Memory B cell (primary cell): ENCODE results near the gene RPS23.

Source experiments
- ATAC-seq: fragments of 150-1000 bp; cut with Tn5 transposase; 2 replicates; pipeline ENCODE4 v1.10.0; 2021; ENCODE audit warnings: low read depth, mild to moderate bottlenecking, moderate library complexity
- DNase-seq, 2 donors: peaks; one replicate each; pipeline ENCODE4 v3.0.0; 2022; ENCODE audit warnings: low spot score in 2 of 2
- H3K27ac Mint-ChIP-seq: one replicate; pipeline ENCODE4 v1.8.0; 2022; ENCODE audit warnings: mild to moderate bottlenecking, moderate library complexity, mixed read lengths
- H3K27me3 Mint-ChIP-seq: one replicate; pipeline ENCODE4 v1.8.0; 2022; ENCODE audit warnings: mixed read lengths
- H3K36me3 Mint-ChIP-seq: one replicate; pipeline ENCODE4 v1.8.0; 2022; ENCODE audit warnings: mild to moderate bottlenecking, mixed read lengths
- H3K4me1 Mint-ChIP-seq: one replicate; pipeline ENCODE4 v1.8.0; 2022; ENCODE audit warnings: mixed read lengths
- H3K4me3 Mint-ChIP-seq: one replicate; pipeline ENCODE4 v1.8.0; 2022; ENCODE audit warnings: mild to moderate bottlenecking, moderate library complexity, mixed read lengths
- H3K9me3 Mint-ChIP-seq: one replicate; pipeline ENCODE4 v1.8.0; 2022; ENCODE audit warnings: mixed read lengths

The RPS23 gene

GRCh38 chr5:82301190-82301589, 23.0 kb upstream of the RPS23 start:
- H3K27me3 Mint-ChIP-seq: no peaks in the 10 kb centered on the region
- peaks cover 6% of the 10 kb centered on the region for H3K9me3 Mint-ChIP-seq
- ATAC-seq (no peak), DNase-seq (no peak)
- peaks cover 10% of the 10 kb centered on the region for H3K36me3 Mint-ChIP-seq
- H3K4me1 Mint-ChIP-seq: peaks cover 2% of the 10 kb centered on the region
- H3K4me3 Mint-ChIP-seq: no peak overlapping the region
- H3K27ac Mint-ChIP-seq: no peak overlapping the region

- H3K4me3 Mint-ChIP-seq: no peak overlapping the region
- no peak for DNase-seq
- peaks cover 6% of the 10 kb centered on the region for H3K9me3 Mint-ChIP-seq
- peaks cover 6% of the 10 kb centered on the region for H3K36me3 Mint-ChIP-seq
- no peaks in the 10 kb centered on the region for H3K27me3 Mint-ChIP-seq
- ATAC-seq: no peak
- H3K4me1 Mint-ChIP-seq: peaks cover 2% of the 10 kb centered on the region
- no peak overlapping the region for H3K27ac Mint-ChIP-seq
Observed at GRCh38 chr5:82298668-82299067, 20.5 kb upstream of the RPS23 start.

GRCh38 chr5:82297711-82298110, 19.6 kb upstream of the RPS23 start:
- Mint-ChIP-seq H3K9me3 (peaks cover 6% of the 10 kb centered on the region), H3K27ac (no peak overlapping the region), H3K36me3 (peaks cover 6% of the 10 kb centered on the region), H3K27me3 (no peaks in the 10 kb centered on the region), H3K4me1 (peaks cover 2% of the 10 kb centered on the region), H3K4me3 (no peak overlapping the region)
- no peak for DNase-seq
- ATAC-seq: no peak

GRCh38 chr5:82296929-82297328, 18.8 kb upstream of the RPS23 start:
- H3K4me3 Mint-ChIP-seq: no peak overlapping the region
- peaks cover 6% of the 10 kb centered on the region for H3K9me3 Mint-ChIP-seq
- peaks cover 2% of the 10 kb centered on the region for H3K4me1 Mint-ChIP-seq
- DNase-seq (no peak), ATAC-seq (no peak)
- H3K27ac Mint-ChIP-seq: no peak overlapping the region
- no peaks in the 10 kb centered on the region for H3K27me3 Mint-ChIP-seq
- peaks cover 6% of the 10 kb centered on the region for H3K36me3 Mint-ChIP-seq

- Mint-ChIP-seq H3K4me3 (no peak overlapping the region), H3K27me3 (no peaks in the 10 kb centered on the region), H3K4me1 (peaks cover 2% of the 10 kb centered on the region), H3K36me3 (peaks cover 6% of the 10 kb centered on the region), H3K9me3 (peaks cover 6% of the 10 kb centered on the region), H3K27ac (no peak overlapping the region)
- no peak for DNase-seq
- no peak for ATAC-seq
Observed at GRCh38 chr5:82295959-82296531, 17.9 kb upstream of the RPS23 start.

GRCh38 chr5:82295144-82295543, 17.0 kb upstream of the RPS23 start:
- Mint-ChIP-seq H3K4me3 (no peak overlapping the region), H3K27ac (no peak overlapping the region), H3K9me3 (peaks cover 6% of the 10 kb centered on the region), H3K36me3 (peaks cover 6% of the 10 kb centered on the region), H3K4me1 (peaks cover 5% of the 10 kb centered on the region), H3K27me3 (no peaks in the 10 kb centered on the region)
- ATAC-seq (no peak), DNase-seq (no peak)

GRCh38 chr5:82291420-82291819, 13.3 kb upstream of the RPS23 start:
- ATAC-seq (no peak), DNase-seq (no peak)
- no peaks in the 10 kb centered on the region for H3K9me3 Mint-ChIP-seq
- no peak overlapping the region for H3K27ac Mint-ChIP-seq
- H3K4me1 Mint-ChIP-seq: peaks cover 3% of the 10 kb centered on the region
- H3K4me3 Mint-ChIP-seq: no peak overlapping the region
- H3K27me3 Mint-ChIP-seq: no peaks in the 10 kb centered on the region
- no peaks in the 10 kb centered on the region for H3K36me3 Mint-ChIP-seq

GRCh38 chr5:82290908-82291307, 12.8 kb upstream of the RPS23 start:
- H3K9me3 Mint-ChIP-seq: no peaks in the 10 kb centered on the region
- ATAC-seq (no peak), DNase-seq (no peak)
- H3K27me3 Mint-ChIP-seq: no peaks in the 10 kb centered on the region
- H3K4me1 Mint-ChIP-seq: peaks cover 3% of the 10 kb centered on the region
- no peak overlapping the region for H3K27ac Mint-ChIP-seq
- no peaks in the 10 kb centered on the region for H3K36me3 Mint-ChIP-seq
- H3K4me3 Mint-ChIP-seq: no peak overlapping the region

- Mint-ChIP-seq H3K27me3 (no peaks in the 10 kb centered on the region), H3K36me3 (peaks cover under 1% of the 10 kb centered on the region), H3K4me3 (no peak overlapping the region), H3K4me1 (peaks cover 4% of the 10 kb centered on the region), H3K27ac (no peak overlapping the region), H3K9me3 (no peaks in the 10 kb centered on the region)
- no peak for ATAC-seq
- no peak for DNase-seq
Observed at GRCh38 chr5:82290005-82290404, 11.9 kb upstream of the RPS23 start.

- no peaks in the 10 kb centered on the region for H3K9me3 Mint-ChIP-seq
- DNase-seq (no peak), ATAC-seq (no peak)
- H3K4me3 Mint-ChIP-seq: no peak overlapping the region
- peaks cover 5% of the 10 kb centered on the region for H3K4me1 Mint-ChIP-seq
- H3K27me3 Mint-ChIP-seq: no peaks in the 10 kb centered on the region
- H3K36me3 Mint-ChIP-seq: peaks cover 2% of the 10 kb centered on the region
- H3K27ac Mint-ChIP-seq: no peak overlapping the region
Observed at GRCh38 chr5:82287625-82288024, 9.5 kb upstream of the RPS23 start.

GRCh38 chr5:82285206-82285605, 7.1 kb upstream of the RPS23 start:
- no peaks in the 10 kb centered on the region for H3K9me3 Mint-ChIP-seq
- DNase-seq: no peak
- no peaks in the 10 kb centered on the region for H3K27me3 Mint-ChIP-seq
- no peak overlapping the region for H3K27ac Mint-ChIP-seq
- no peak overlapping the region for H3K4me3 Mint-ChIP-seq
- no peak for ATAC-seq
- peaks cover 2% of the 10 kb centered on the region for H3K36me3 Mint-ChIP-seq
- H3K4me1 Mint-ChIP-seq: peaks cover 7% of the 10 kb centered on the region

GRCh38 chr5:82283893-82284292, 5.7 kb upstream of the RPS23 start:
- H3K27ac Mint-ChIP-seq: no peak overlapping the region
- H3K4me3 Mint-ChIP-seq: no peak overlapping the region
- no peaks in the 10 kb centered on the region for H3K27me3 Mint-ChIP-seq
- H3K4me1 Mint-ChIP-seq: peaks cover 11% of the 10 kb centered on the region
- DNase-seq (no peak), ATAC-seq (no peak)
- no peaks in the 10 kb centered on the region for H3K9me3 Mint-ChIP-seq
- H3K36me3 Mint-ChIP-seq: peaks cover 2% of the 10 kb centered on the region

GRCh38 chr5:82278711-82279370, 687 bp upstream of the RPS23 start:
- Mint-ChIP-seq H3K27ac (peak overlapping the region; percentile 98), H3K36me3 (peaks cover 16% of the 10 kb centered on the region), H3K4me3 (peak overlapping the region; percentile 96), H3K9me3 (no peaks in the 10 kb centered on the region), H3K4me1 (peaks cover 23% of the 10 kb centered on the region), H3K27me3 (no peaks in the 10 kb centered on the region)
- ATAC-seq (no peak), DNase-seq (no peak)

GRCh38 chr5:82277613-82277986, 554 bp downstream of the RPS23 start:
- Mint-ChIP-seq H3K4me3 (peak overlapping the region; percentile 96), H3K36me3 (peaks cover 17% of the 10 kb centered on the region), H3K27ac (peak overlapping the region; percentile 98), H3K9me3 (no peaks in the 10 kb centered on the region), H3K4me1 (peaks cover 30% of the 10 kb centered on the region), H3K27me3 (no peaks in the 10 kb centered on the region)
- ATAC-seq (peak; percentile 1), DNase-seq (no peak)
